ENCODE data around the gene ELK4. TPM values are rescaled to one million over a fixed set of nuclear protein-coding genes. Genes with fewer than 3 reads are reported as not detected.
A peak's percentile ranks its signal among the peaks of the same experiment; 100 is the strongest.

Gene ELK4
- total and polyA plus RNA-seq, 2 donors (not counting 1 experiment from before 2014, with no cell fraction given): 11.7 to 11.8 TPM

GRCh38 chr1:205664399-205665017 is 32.7 kb upstream of the ELK4 start:
- Histone ChIP-seq H3K36me3 (ENCODE audit: control insufficient read depth, insufficient read depth, low read length) (no peaks in the 10 kb centered on the region), H2AFZ (ENCODE audit: low read length) (no peak overlapping the region), H4K20me1 (ENCODE audit: control insufficient read depth, extremely low read depth, insufficient read depth, low read length) (no peaks in the 10 kb centered on the region), H3K4me1 (ENCODE audit: control insufficient read depth, extremely low read depth, insufficient read depth, low read length) (no peaks in the 10 kb centered on the region), H3K4me2 (ENCODE audit: extremely low read depth, insufficient read depth, low read length) (no peak overlapping the region), H3K9ac (ENCODE audit: insufficient read depth, low read length) (no peak overlapping the region), H3K79me2 (ENCODE audit: control insufficient read depth, insufficient read depth, low read length) (no peaks in the 10 kb centered on the region), H3K27me3 (ENCODE audit: control insufficient read depth, insufficient read depth, low read length) (no peaks in the 10 kb centered on the region), H3K4me3 (replicated peaks in 1 of 4; ENCODE audit: control extremely low read depth in 1 of 4, insufficient read depth in 1 of 4, low read depth in 3 of 4, low read length in 4 of 4) (no peak overlapping the region), H3K27ac (ENCODE audit: insufficient read depth, low read length) (no peak overlapping the region), H3K9me3 (ENCODE audit: control insufficient read depth, insufficient read depth, low read depth, low read length) (no peaks in the 10 kb centered on the region)
- DNase-seq (ENCODE audit: low read depth in 2 of 2): peak in 1 of 2 donors; percentile 23
- TF ChIP-seq, protein P1, sequence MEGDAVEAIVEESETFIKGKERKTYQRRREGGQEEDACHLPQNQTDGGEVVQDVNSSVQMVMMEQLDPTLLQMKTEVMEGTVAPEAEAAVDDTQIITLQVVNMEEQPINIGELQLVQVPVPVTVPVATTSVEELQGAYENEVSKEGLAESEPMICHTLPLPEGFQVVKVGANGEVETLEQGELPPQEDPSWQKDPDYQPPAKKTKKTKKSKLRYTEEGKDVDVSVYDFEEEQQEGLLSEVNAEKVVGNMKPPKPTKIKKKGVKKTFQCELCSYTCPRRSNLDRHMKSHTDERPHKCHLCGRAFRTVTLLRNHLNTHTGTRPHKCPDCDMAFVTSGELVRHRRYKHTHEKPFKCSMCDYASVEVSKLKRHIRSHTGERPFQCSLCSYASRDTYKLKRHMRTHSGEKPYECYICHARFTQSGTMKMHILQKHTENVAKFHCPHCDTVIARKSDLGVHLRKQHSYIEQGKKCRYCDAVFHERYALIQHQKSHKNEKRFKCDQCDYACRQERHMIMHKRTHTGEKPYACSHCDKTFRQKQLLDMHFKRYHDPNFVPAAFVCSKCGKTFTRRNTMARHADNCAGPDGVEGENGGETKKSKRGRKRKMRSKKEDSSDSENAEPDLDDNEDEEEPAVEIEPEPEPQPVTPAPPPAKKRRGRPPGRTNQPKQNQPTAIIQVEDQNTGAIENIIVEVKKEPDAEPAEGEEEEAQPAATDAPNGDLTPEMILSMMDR (conservative IDR thresholded peaks at IDR 0.05 in 1 of 2, IDR thresholded peaks at IDR 0.05 in 1 of 2; ENCODE audit: low read depth in 1 of 2, low read length in 2 of 2): no peak
- TF ChIP-seq EZH2 (IDR thresholded peaks at IDR 0.05; ENCODE audit: low read length, missing control alignments): no peak

GRCh38 chr1:205663286-205663936 is 31.6 kb upstream of the ELK4 start:
- Histone ChIP-seq H3K27ac (ENCODE audit: insufficient read depth, low read length) (no peak overlapping the region), H3K9me3 (ENCODE audit: control insufficient read depth, insufficient read depth, low read depth, low read length) (no peaks in the 10 kb centered on the region), H3K4me3 (replicated peaks in 1 of 4; ENCODE audit: control extremely low read depth in 1 of 4, insufficient read depth in 1 of 4, low read depth in 3 of 4, low read length in 4 of 4) (no peak overlapping the region), H3K4me2 (ENCODE audit: extremely low read depth, insufficient read depth, low read length) (no peak overlapping the region), H3K4me1 (ENCODE audit: control insufficient read depth, extremely low read depth, insufficient read depth, low read length) (no peaks in the 10 kb centered on the region), H3K36me3 (ENCODE audit: control insufficient read depth, insufficient read depth, low read length) (no peaks in the 10 kb centered on the region), H3K27me3 (ENCODE audit: control insufficient read depth, insufficient read depth, low read length) (no peaks in the 10 kb centered on the region), H2AFZ (ENCODE audit: low read length) (no peak overlapping the region), H4K20me1 (ENCODE audit: control insufficient read depth, extremely low read depth, insufficient read depth, low read length) (no peaks in the 10 kb centered on the region), H3K79me2 (ENCODE audit: control insufficient read depth, insufficient read depth, low read length) (no peaks in the 10 kb centered on the region), H3K9ac (ENCODE audit: insufficient read depth, low read length) (no peak overlapping the region)
- TF ChIP-seq, protein P1 (conservative IDR thresholded peaks at IDR 0.05 in 1 of 2, IDR thresholded peaks at IDR 0.05 in 1 of 2; ENCODE audit: low read depth in 1 of 2, low read length in 2 of 2): no peak
- no peak for TF ChIP-seq EZH2 (IDR thresholded peaks at IDR 0.05; ENCODE audit: low read length, missing control alignments)
- DNase-seq (ENCODE audit: low read depth in 2 of 2): no peak

DNA sequence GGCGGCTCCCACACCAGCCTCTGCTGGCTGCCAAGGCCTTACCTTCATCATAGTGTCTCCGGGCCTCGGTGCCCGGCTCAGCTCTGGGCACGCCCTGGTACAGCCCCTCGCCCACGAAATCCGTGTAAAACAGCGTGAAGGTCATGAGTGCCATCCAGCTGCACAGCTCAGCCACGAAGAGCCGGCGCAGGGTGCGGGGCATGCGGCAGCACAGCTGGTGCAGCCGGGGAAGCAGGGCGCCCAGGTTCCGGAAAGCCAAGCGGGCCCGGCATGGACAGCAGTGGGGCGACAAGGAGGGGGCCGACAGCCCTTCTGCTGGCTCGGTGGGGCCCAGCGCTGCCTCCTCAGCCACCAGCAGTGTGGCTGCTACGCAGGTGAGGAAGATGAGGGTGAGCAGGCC is 31.0 kb upstream of the ELK4 start:
- H3K4me1 ChIP-seq (ENCODE audit: control insufficient read depth, extremely low read depth, insufficient read depth, low read length): no peaks in the 10 kb centered on the region
- no peak overlapping the region for H3K4me2 ChIP-seq (ENCODE audit: extremely low read depth, insufficient read depth, low read length)
- no peaks in the 10 kb centered on the region for H3K36me3 ChIP-seq (ENCODE audit: control insufficient read depth, insufficient read depth, low read length)
- DNase-seq (ENCODE audit: low read depth in 2 of 2): no peak
- H4K20me1 ChIP-seq (ENCODE audit: control insufficient read depth, extremely low read depth, insufficient read depth, low read length): no peaks in the 10 kb centered on the region
- no peaks in the 10 kb centered on the region for H3K9me3 ChIP-seq (ENCODE audit: control insufficient read depth, insufficient read depth, low read depth, low read length)
- no peak overlapping the region for H3K9ac ChIP-seq (ENCODE audit: insufficient read depth, low read length)
- H3K79me2 ChIP-seq (ENCODE audit: control insufficient read depth, insufficient read depth, low read length): no peaks in the 10 kb centered on the region
- H2AFZ ChIP-seq (ENCODE audit: low read length): no peak overlapping the region
- no peaks in the 10 kb centered on the region for H3K27me3 ChIP-seq (ENCODE audit: control insufficient read depth, insufficient read depth, low read length)
- TF ChIP-seq, protein P1 (conservative IDR thresholded peaks at IDR 0.05 in 1 of 2, IDR thresholded peaks at IDR 0.05 in 1 of 2; ENCODE audit: low read depth in 1 of 2, low read length in 2 of 2): no peak
- no peak for TF ChIP-seq EZH2 (IDR thresholded peaks at IDR 0.05; ENCODE audit: low read length, missing control alignments)
- no peak overlapping the region for H3K4me3 ChIP-seq (replicated peaks in 1 of 4; ENCODE audit: control extremely low read depth in 1 of 4, insufficient read depth in 1 of 4, low read depth in 3 of 4, low read length in 4 of 4)
- H3K27ac ChIP-seq (ENCODE audit: insufficient read depth, low read length): no peak overlapping the region
